Measurements from ENCODE around the gene BTN3A1. TPM values are rescaled to one million over a fixed set of nuclear protein-coding genes. Genes with fewer than 3 reads are reported as not detected.

Gene BTN3A1
- total RNA-seq, 1 donor from 2014 or later, result 16.7 TPM

- DNase-seq (ENCODE audit: extremely low spot score in 2 of 2), result no peak
- no peaks in the 10 kb centered on the region for H3K9me3 ChIP-seq
- no peaks in the 10 kb centered on the region for H3K27me3 ChIP-seq
- H3K36me3 ChIP-seq, result peaks cover 0 to 39% of the 10 kb centered on the region in 2 donors
- intact Hi-C loops (cut with DNase I), result no loop called here
- no peak overlapping the region for H3K4me3 ChIP-seq
- TF ChIP-seq POLR2AphosphoS5 (IDR thresholded peaks at IDR 0.05; ENCODE audit: insufficient read depth in 1 of 2, low read depth in 1 of 2), result no peak
- no peak for TF ChIP-seq POLR2A (IDR thresholded peaks at IDR 0.05)
- TF ChIP-seq CTCF (IDR thresholded peaks at IDR 0.05), result no peak
- H3K4me1 ChIP-seq, result peaks cover 13% of the 10 kb centered on the region
- no peak overlapping the region for H3K27ac ChIP-seq
Measured at GRCh38 chr6:26408828-26409730, 7.0 kb downstream of the BTN3A1 start.

- no peak for TF ChIP-seq POLR2AphosphoS5 (IDR thresholded peaks at IDR 0.05; ENCODE audit: insufficient read depth in 1 of 2, low read depth in 1 of 2)
- TF ChIP-seq CTCF (IDR thresholded peaks at IDR 0.05), result no peak
- TF ChIP-seq POLR2A (IDR thresholded peaks at IDR 0.05), result no peak
- H3K27ac ChIP-seq, result no peak overlapping the region
- no peak overlapping the region for H3K4me3 ChIP-seq
- DNase-seq (ENCODE audit: extremely low spot score in 2 of 2), result no peak
- intact Hi-C loops (cut with DNase I), result no loop called here
- no peaks in the 10 kb centered on the region for H3K9me3 ChIP-seq
- no peaks in the 10 kb centered on the region for H3K27me3 ChIP-seq
- H3K36me3 ChIP-seq, result peaks cover 0 to 38% of the 10 kb centered on the region in 2 donors
- peaks cover under 1% of the 10 kb centered on the region for H3K4me1 ChIP-seq
Measured at GRCh38 chr6:26411751-26412150, 9.7 kb downstream of the BTN3A1 start.

- Histone ChIP-seq H3K4me3 (no peak overlapping the region), H3K9me3 (no peaks in the 10 kb centered on the region), H3K27me3 (no peaks in the 10 kb centered on the region), H3K27ac (no peak overlapping the region), H3K4me1 (no peaks in the 10 kb centered on the region), H3K36me3 (peaks cover 0 to 33% of the 10 kb centered on the region in 2 donors)
- TF ChIP-seq POLR2A (IDR thresholded peaks at IDR 0.05) (no peak), CTCF (IDR thresholded peaks at IDR 0.05) (no peak), POLR2AphosphoS5 (IDR thresholded peaks at IDR 0.05; ENCODE audit: insufficient read depth in 1 of 2, low read depth in 1 of 2) (no peak)
- no peak for DNase-seq (ENCODE audit: extremely low spot score in 2 of 2)
- intact Hi-C loops (cut with DNase I), result no loop called here
Measured at GRCh38 chr6:26412228-26412627, 10.2 kb downstream of the BTN3A1 start.

GRCh38 chr6:26412954-26413353, 10.9 kb downstream of the BTN3A1 start:
- Histone ChIP-seq H3K9me3 (no peaks in the 10 kb centered on the region), H3K27me3 (no peaks in the 10 kb centered on the region), H3K4me1 (no peaks in the 10 kb centered on the region), H3K4me3 (no peak overlapping the region), H3K27ac (no peak overlapping the region), H3K36me3 (peaks cover 0 to 28% of the 10 kb centered on the region in 2 donors)
- intact Hi-C loops (cut with DNase I), result no loop called here
- TF ChIP-seq POLR2AphosphoS5 (IDR thresholded peaks at IDR 0.05; ENCODE audit: insufficient read depth in 1 of 2, low read depth in 1 of 2) (no peak), POLR2A (IDR thresholded peaks at IDR 0.05) (no peak), CTCF (IDR thresholded peaks at IDR 0.05) (no peak)
- no peak for DNase-seq (ENCODE audit: extremely low spot score in 2 of 2)

- H3K27me3 ChIP-seq, result no peaks in the 10 kb centered on the region
- H3K4me3 ChIP-seq, result no peak overlapping the region
- no peak for DNase-seq (ENCODE audit: extremely low spot score in 2 of 2)
- no peaks in the 10 kb centered on the region for H3K4me1 ChIP-seq
- peaks cover 0 to 18% of the 10 kb centered on the region in 2 donors for H3K36me3 ChIP-seq
- H3K27ac ChIP-seq, result no peak overlapping the region
- TF ChIP-seq CTCF (IDR thresholded peaks at IDR 0.05) (no peak), POLR2AphosphoS5 (IDR thresholded peaks at IDR 0.05; ENCODE audit: insufficient read depth in 1 of 2, low read depth in 1 of 2) (no peak), POLR2A (IDR thresholded peaks at IDR 0.05) (no peak)
- intact Hi-C loops (cut with DNase I), result no loop called here
- no peaks in the 10 kb centered on the region for H3K9me3 ChIP-seq
Measured at GRCh38 chr6:26414281-26414680, 12.2 kb downstream of the BTN3A1 start.

All from vagina (tissue), 2 donors.